Measurements from ENCODE around the gene NOSIP. TPM values are rescaled to one million over a fixed set of nuclear protein-coding genes. Genes with fewer than 3 reads are reported as not detected.

NOSIP gene
- total RNA-seq, 6 experiments from 2014 or later, result 16.2 to 31.9 (median 23.2) TPM

DNA sequence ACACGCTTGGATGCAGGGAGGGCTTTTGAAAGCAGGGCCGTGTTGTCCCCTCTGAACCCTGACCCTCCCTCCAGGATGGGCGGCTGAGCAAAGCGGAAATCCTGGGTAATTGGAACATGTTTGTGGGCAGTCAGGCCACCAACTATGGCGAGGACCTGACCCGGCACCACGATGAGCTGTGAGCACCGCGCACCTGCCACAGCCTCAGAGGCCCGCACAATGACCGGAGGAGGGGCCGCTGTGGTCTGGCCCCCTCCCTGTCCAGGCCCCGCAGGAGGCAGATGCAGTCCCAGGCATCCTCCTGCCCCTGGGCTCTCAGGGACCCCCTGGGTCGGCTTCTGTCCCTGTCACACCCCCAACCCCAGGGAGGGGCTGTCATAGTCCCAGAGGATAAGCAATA, 37.3 kb downstream of the NOSIP start:
- Histone ChIP-seq H3K36me3 (peaks cover 0 to 30% (median 14%) of the 10 kb centered on the region in 4 donors), H3K27ac (no peak overlapping the region), H3K4me3 (no peak overlapping the region), H3K9me3 (no peaks in the 10 kb centered on the region), H3K27me3 (no peaks in the 10 kb centered on the region), H3K4me1 (no peaks in the 10 kb centered on the region)
- intact Hi-C loops (cut with DNase I), result loop anchor here in 1 of 2 donors (5.0 kb wide), 1 partner anchor 36 kb away; no protein-coding TSS in a partner anchor
- TF ChIP-seq POLR2A (IDR thresholded peaks at IDR 0.05), result no peak
- no peak for TF ChIP-seq CTCF (IDR thresholded peaks at IDR 0.05)
- ATAC-seq (no peak), DNase-seq (no peak)
- WGBS (ENCODE audit: insufficient coverage, low coverage, low lambda C conversion rate, missing lambda C conversion rate), result no CpG with 5 or more reads among the region's 14 CpGs

DNA sequence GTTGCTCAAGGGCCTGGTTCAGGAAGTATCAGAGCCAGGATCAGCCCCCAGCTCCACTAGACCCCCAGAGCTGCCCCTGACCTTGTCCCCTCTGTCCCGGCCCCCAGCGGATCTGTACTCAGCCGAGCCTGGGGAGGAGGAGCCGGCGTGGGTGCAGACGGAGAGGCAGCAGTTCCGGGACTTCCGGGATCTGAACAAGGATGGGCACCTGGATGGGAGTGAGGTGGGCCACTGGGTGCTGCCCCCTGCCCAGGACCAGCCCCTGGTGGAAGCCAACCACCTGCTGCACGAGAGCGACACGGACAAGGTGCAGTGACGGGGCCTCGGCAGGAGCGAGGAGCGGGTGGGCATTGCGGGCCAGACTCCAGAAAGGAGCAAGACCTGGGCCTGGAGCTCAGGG, 37.9 kb downstream of the NOSIP start:
- H3K4me1 ChIP-seq, result no peaks in the 10 kb centered on the region
- DNase-seq (no peak), ATAC-seq (no peak)
- no peak overlapping the region for H3K27ac ChIP-seq
- 87% methylated on average over 3 of the region's 16 CpGs for WGBS (ENCODE audit: insufficient coverage, low coverage, low lambda C conversion rate, missing lambda C conversion rate)
- H3K27me3 ChIP-seq, result no peaks in the 10 kb centered on the region
- H3K4me3 ChIP-seq, result no peak overlapping the region
- TF ChIP-seq CTCF (IDR thresholded peaks at IDR 0.05) (no peak), POLR2A (IDR thresholded peaks at IDR 0.05) (no peak)
- no peaks in the 10 kb centered on the region for H3K9me3 ChIP-seq
- intact Hi-C loops (cut with DNase I), result loop anchor here in 1 of 2 donors (5.0 kb wide), 1 partner anchor 35 kb away; no protein-coding TSS in a partner anchor
- peaks cover 0 to 31% (median 14%) of the 10 kb centered on the region in 4 donors for H3K36me3 ChIP-seq

GRCh38 chr19:49541914-49542313, 38.4 kb downstream of the NOSIP start:
- peaks cover 0 to 36% (median 16%) of the 10 kb centered on the region in 4 donors for H3K36me3 ChIP-seq
- 83% methylated on average over 6 of the region's 6 CpGs for WGBS (ENCODE audit: insufficient coverage, low coverage, low lambda C conversion rate, missing lambda C conversion rate)
- H3K4me1 ChIP-seq, result no peaks in the 10 kb centered on the region
- no peak for TF ChIP-seq POLR2A (IDR thresholded peaks at IDR 0.05)
- no peak for TF ChIP-seq CTCF (IDR thresholded peaks at IDR 0.05)
- no peak overlapping the region for H3K4me3 ChIP-seq
- no peak for ATAC-seq
- no peaks in the 10 kb centered on the region for H3K27me3 ChIP-seq
- intact Hi-C loops (cut with DNase I), result loop anchor here in 1 of 2 donors (5.0 kb wide), 1 partner anchor 35 kb away; no protein-coding TSS in a partner anchor
- H3K9me3 ChIP-seq, result no peaks in the 10 kb centered on the region
- DNase-seq, result no peak
- no peak overlapping the region for H3K27ac ChIP-seq

- WGBS (ENCODE audit: insufficient coverage, low coverage, low lambda C conversion rate, missing lambda C conversion rate), result 92% methylated on average over 10 of the region's 13 CpGs
- no peak overlapping the region for H3K27ac ChIP-seq
- TF ChIP-seq CTCF (IDR thresholded peaks at IDR 0.05), result no peak
- H3K4me1 ChIP-seq, result no peaks in the 10 kb centered on the region
- DNase-seq (no peak), ATAC-seq (no peak)
- no peaks in the 10 kb centered on the region for H3K9me3 ChIP-seq
- peaks cover 0 to 48% (median 19%) of the 10 kb centered on the region in 4 donors for H3K36me3 ChIP-seq
- H3K27me3 ChIP-seq, result no peaks in the 10 kb centered on the region
- H3K4me3 ChIP-seq, result no peak overlapping the region
- intact Hi-C loops (cut with DNase I), result no loop called here
These were observed 41.0 kb downstream of the NOSIP start for GRCh38 chr19:49539192-49539952.

Data from right lobe of liver (tissue), 6 donors.